Fibroblast of villous mesenchyme (primary cell): ENCODE results near the gene ELFN1. TPM values are rescaled to one million over a fixed set of nuclear protein-coding genes. Genes with fewer than 3 reads are reported as not detected.
A peak's percentile ranks its signal among the peaks of the same experiment; 100 is the strongest.

Experiments
- DNase-seq: peaks from one replicate; pipeline ENCODE4 v3.0.0-alpha.2; 2010; ENCODE audit warnings: low read depth
- H3K4me3 ChIP-seq: 2 replicates; pipeline ENCODE4 v1.5.1; 2011; ENCODE audit warnings: low read depth, mild to moderate bottlenecking, low read length
- CTCF ChIP-seq: IDR thresholded peaks from 2 replicates; pipeline ENCODE4 v1.5.1; 2012; ENCODE audit warnings: low read depth, mild to moderate bottlenecking, low read length; ENCODE audit not compliant: insufficient read depth
- total RNA-seq: library from RNA; depleted of rRNA; stranded (reverse); fragments of >200 nt; gene quantifications from 2 replicates; pipeline ENCODE4 v1.2.3, GENCODE V29; 2012

Gene ELFN1
- total RNA-seq, 1 donor, result 0.86 TPM

- H3K4me3 ChIP-seq, result no peak overlapping the region
- no peak for TF ChIP-seq CTCF
Observed at GRCh38 chr7:1706381-1706720, 36.3 kb downstream of the ELFN1 start.

GRCh38 chr7:1706721-1707613 is 36.9 kb downstream of the ELFN1 start:
- no peak for DNase-seq
- no peak for TF ChIP-seq CTCF

More at GRCh38 chr7:1706381-1706720, 36.3 kb downstream of the ELFN1 start:
- no peak for DNase-seq

GRCh38 chr7:1707756-1708595 is 37.9 kb downstream of the ELFN1 start:
- no peak overlapping the region for H3K4me3 ChIP-seq
- TF ChIP-seq CTCF, result no peak
- no peak for DNase-seq

More at GRCh38 chr7:1706721-1707613, 36.9 kb downstream of the ELFN1 start:
- no peak overlapping the region for H3K4me3 ChIP-seq

- no peak for TF ChIP-seq CTCF
- H3K4me3 ChIP-seq, result no peak overlapping the region
- DNase-seq, result no peak
Observed at GRCh38 chr7:1708596-1709251, 38.6 kb downstream of the ELFN1 start.

DNA sequence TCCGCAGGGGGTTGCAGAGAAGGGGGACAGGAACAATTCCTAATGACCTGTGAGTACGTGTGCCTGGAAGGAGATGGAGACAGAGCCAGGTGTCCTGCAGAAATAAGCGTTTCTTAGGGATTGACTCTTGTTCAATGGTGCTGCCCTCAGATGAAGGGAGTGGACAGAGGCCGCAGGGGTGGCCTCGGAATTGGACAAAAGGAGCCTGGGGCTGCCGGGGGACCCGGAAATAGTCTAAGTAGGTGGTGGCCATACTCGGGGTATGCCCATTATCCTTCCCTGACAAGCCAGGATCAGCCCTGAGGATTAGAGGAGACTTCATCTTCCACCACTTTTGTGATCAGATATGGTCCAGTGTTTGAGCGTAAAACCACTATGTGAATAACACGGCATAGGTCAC is 39.2 kb downstream of the ELFN1 start:
- TF ChIP-seq CTCF, result no peak

GRCh38 chr7:1709900-1710299 is 39.8 kb downstream of the ELFN1 start:
- no peak for DNase-seq
- peak; percentile 32 for TF ChIP-seq CTCF
- H3K4me3 ChIP-seq, result no peak overlapping the region

More for the DNA sequence above, 39.2 kb downstream of the ELFN1 start:
- no peak overlapping the region for H3K4me3 ChIP-seq
- DNase-seq, result no peak
